Measurements from ENCODE around the gene CDR2.

CDR2 gene

GRCh38 chr16:22366889-22367288, 7.5 kb downstream of the CDR2 start:
- peaks cover 31% of the 10 kb centered on the region for H3K4me1 ChIP-seq (ENCODE audit: control insufficient read depth, low read length)
- H3K9me2 ChIP-seq (replicated peaks; ENCODE audit: control insufficient read depth, low read length): no peaks in the 10 kb centered on the region
- TF ChIP-seq EZH2phosphoT487 (IDR thresholded peaks at IDR 0.05; ENCODE audit: borderline replicate concordance, low read length): no peak
- TF ChIP-seq CTCF (IDR thresholded peaks at IDR 0.05; ENCODE audit: low read depth, low read length, poor library complexity, severe bottlenecking): no peak
- H3K9me3 ChIP-seq (ENCODE audit: control insufficient read depth, insufficient read depth, low read length): no peaks in the 10 kb centered on the region
- H3K36me3 ChIP-seq (ENCODE audit: control insufficient read depth, low read length): peaks cover 53% of the 10 kb centered on the region
- H3K4me3 ChIP-seq (ENCODE audit: low read length): no peak overlapping the region
- no peak overlapping the region for H3K4me2 ChIP-seq (ENCODE audit: low read length)
- no peaks in the 10 kb centered on the region for H4K20me1 ChIP-seq (ENCODE audit: control insufficient read depth, insufficient read depth, low read depth, low read length)
- H3K79me2 ChIP-seq (ENCODE audit: control insufficient read depth, low read length): peaks cover 67% of the 10 kb centered on the region
- peaks cover 9% of the 10 kb centered on the region for H3F3A ChIP-seq (ENCODE audit: control insufficient read depth, insufficient read depth)
- no peak overlapping the region for H3K27ac ChIP-seq (ENCODE audit: low read depth, low read length)
- no peaks in the 10 kb centered on the region for H3K27me3 ChIP-seq (ENCODE audit: control insufficient read depth, low read length)

- Histone ChIP-seq H3K36me3 (ENCODE audit: control insufficient read depth, low read length) (peaks cover 51% of the 10 kb centered on the region), H3K4me1 (ENCODE audit: control insufficient read depth, low read length) (peaks cover 28% of the 10 kb centered on the region), H3K27me3 (ENCODE audit: control insufficient read depth, low read length) (no peaks in the 10 kb centered on the region), H4K20me1 (ENCODE audit: control insufficient read depth, insufficient read depth, low read depth, low read length) (no peaks in the 10 kb centered on the region), H3K9me3 (ENCODE audit: control insufficient read depth, insufficient read depth, low read length) (no peaks in the 10 kb centered on the region), H3K9me2 (replicated peaks; ENCODE audit: control insufficient read depth, low read length) (no peaks in the 10 kb centered on the region), H3K79me2 (ENCODE audit: control insufficient read depth, low read length) (peaks cover 63% of the 10 kb centered on the region), H3K27ac (ENCODE audit: low read depth, low read length) (no peak overlapping the region), H3F3A (ENCODE audit: control insufficient read depth, insufficient read depth) (peaks cover 9% of the 10 kb centered on the region), H3K4me2 (ENCODE audit: low read length) (no peak overlapping the region), H3K4me3 (ENCODE audit: low read length) (no peak overlapping the region)
- TF ChIP-seq CTCF (IDR thresholded peaks at IDR 0.05; ENCODE audit: low read depth, low read length, poor library complexity, severe bottlenecking) (no peak), EZH2phosphoT487 (IDR thresholded peaks at IDR 0.05; ENCODE audit: borderline replicate concordance, low read length) (no peak)
These were observed 8.0 kb downstream of the CDR2 start for GRCh38 chr16:22366371-22366770.

- peaks cover 56% of the 10 kb centered on the region for H3K79me2 ChIP-seq (ENCODE audit: control insufficient read depth, low read length)
These were observed 10.2 kb downstream of the CDR2 start for GRCh38 chr16:22364241-22364640.

More at GRCh38 chr16:22364241-22364640, 10.2 kb downstream of the CDR2 start:
- Histone ChIP-seq H3K4me3 (ENCODE audit: low read length) (no peak overlapping the region), H3K9me3 (ENCODE audit: control insufficient read depth, insufficient read depth, low read length) (no peaks in the 10 kb centered on the region), H3K4me2 (ENCODE audit: low read length) (no peak overlapping the region), H3K27ac (ENCODE audit: low read depth, low read length) (no peak overlapping the region), H4K20me1 (ENCODE audit: control insufficient read depth, insufficient read depth, low read depth, low read length) (no peaks in the 10 kb centered on the region), H3K4me1 (ENCODE audit: control insufficient read depth, low read length) (peaks cover 14% of the 10 kb centered on the region), H3F3A (ENCODE audit: control insufficient read depth, insufficient read depth) (no peaks in the 10 kb centered on the region; the same call in 1 of the 2 replicates), H3K36me3 (ENCODE audit: control insufficient read depth, low read length) (peaks cover 48% of the 10 kb centered on the region), H3K9me2 (replicated peaks; ENCODE audit: control insufficient read depth, low read length) (no peaks in the 10 kb centered on the region), H3K27me3 (ENCODE audit: control insufficient read depth, low read length) (no peaks in the 10 kb centered on the region)
- TF ChIP-seq CTCF (IDR thresholded peaks at IDR 0.05; ENCODE audit: low read depth, low read length, poor library complexity, severe bottlenecking) (no peak), EZH2phosphoT487 (IDR thresholded peaks at IDR 0.05; ENCODE audit: borderline replicate concordance, low read length) (no peak)
